ENCODE results near the gene EFCAB5. TPM values are rescaled to one million over a fixed set of nuclear protein-coding genes. Genes with fewer than 3 reads are reported as not detected.

EFCAB5 gene
- total RNA-seq, 4 donors from 2014 or later = 0.17 to 0.78 TPM; not detected in 2

- WGBS = 100% methylated on average over 2 of the region's 2 CpGs
- no peaks in the 10 kb centered on the region for H3K27me3 ChIP-seq
- peaks cover 0 to 5% (median 2%) of the 10 kb centered on the region in 4 donors for H3K4me1 ChIP-seq
- no peak for DNase-seq (ENCODE audit: extremely low spot score)
- TF ChIP-seq POLR2A (IDR thresholded peaks at IDR 0.05; ENCODE audit: low read depth) (no peak), POLR2AphosphoS5 (IDR thresholded peaks at IDR 0.05) (no peak), CTCF (IDR thresholded peaks at IDR 0.05) (no peak), EP300 (IDR thresholded peaks at IDR 0.05) (no peak)
- intact Hi-C loops (cut with DNase I) = no loop called here
- H3K9me3 ChIP-seq = no peaks in the 10 kb centered on the region
- no peak overlapping the region for H3K4me3 ChIP-seq
- no peak overlapping the region for H3K27ac ChIP-seq (replicated peaks in 1 of 4)
- peaks cover 0 to 28% (median 8%) of the 10 kb centered on the region in 4 donors for H3K36me3 ChIP-seq
Observed at GRCh38 chr17:30155389-30155788, 214.0 kb downstream of the EFCAB5 start.

Small RNA genes within 50 kb of the gene (small RNA-seq; reads per million reads assigned to genes)
- gene AC104984.5 (0 reads per million in 3 donors), gene RNY4P13 (0 reads per million in 3 donors)

Other genes with a start within 250 kb of the EFCAB5 start
- 10 to 100 TPM; 20.7 to 31.1 (median 23.1) TPM for gene SSH2, start 11.4 kb upstream of the EFCAB5 start, total RNA-seq
- gene NSRP1, start 175.2 kb downstream of the EFCAB5 start, total RNA-seq = 10 to 100 TPM; 20.0 to 38.6 (median 30.3) TPM

All from esophagus muscularis mucosa (tissue), 4 donors.